CD4-positive, alpha-beta T cell treated with Interferon gamma for 1 hour (primary cell): ENCODE measurements around the gene PPARGC1A.

Experiments used
- DNase-seq: peaks from one replicate; pipeline ENCODE4 v3.0.0-alpha.2; 2020

The PPARGC1A gene

DNA sequence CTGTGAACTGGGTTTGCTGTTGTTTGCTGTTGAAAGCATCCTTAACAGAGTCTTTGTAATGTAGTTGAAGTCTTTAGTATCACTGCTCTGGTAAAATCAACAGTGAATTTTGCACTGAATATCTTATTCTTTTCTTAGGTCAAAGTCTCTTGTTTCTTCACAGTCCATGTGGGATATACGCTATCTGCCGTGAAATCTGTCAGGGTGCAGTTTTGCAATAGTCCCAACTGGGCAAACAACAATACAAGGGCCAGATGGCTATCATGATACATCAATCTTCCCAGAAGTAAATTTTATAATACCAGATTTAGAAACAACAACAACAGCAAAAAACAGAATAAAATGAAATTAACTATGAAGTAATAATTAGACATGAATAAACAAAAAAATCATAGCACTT is 123.5 kb downstream of the PPARGC1A start:
- DNase-seq, result no peak

DNA sequence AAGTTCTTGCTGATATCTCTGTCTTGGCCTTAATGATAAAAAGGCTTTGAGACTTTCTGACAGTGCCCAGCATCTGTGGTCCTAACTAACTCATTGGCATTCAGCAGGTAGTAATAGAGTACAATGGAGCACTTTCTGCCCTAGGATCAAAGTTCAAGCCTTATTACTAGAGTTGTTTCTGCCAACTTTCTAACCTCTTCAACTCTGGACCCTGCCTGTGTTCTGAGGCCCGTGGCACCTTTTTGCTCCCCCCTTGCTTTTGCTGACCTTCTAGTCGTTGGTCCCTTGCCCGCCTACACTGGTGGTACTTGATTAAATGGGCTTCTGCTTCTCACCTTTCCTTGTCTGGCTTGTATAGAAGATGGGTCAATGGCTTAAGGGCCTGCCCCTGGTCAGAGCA is 126.3 kb downstream of the PPARGC1A start:
- DNase-seq, result no peak

DNA sequence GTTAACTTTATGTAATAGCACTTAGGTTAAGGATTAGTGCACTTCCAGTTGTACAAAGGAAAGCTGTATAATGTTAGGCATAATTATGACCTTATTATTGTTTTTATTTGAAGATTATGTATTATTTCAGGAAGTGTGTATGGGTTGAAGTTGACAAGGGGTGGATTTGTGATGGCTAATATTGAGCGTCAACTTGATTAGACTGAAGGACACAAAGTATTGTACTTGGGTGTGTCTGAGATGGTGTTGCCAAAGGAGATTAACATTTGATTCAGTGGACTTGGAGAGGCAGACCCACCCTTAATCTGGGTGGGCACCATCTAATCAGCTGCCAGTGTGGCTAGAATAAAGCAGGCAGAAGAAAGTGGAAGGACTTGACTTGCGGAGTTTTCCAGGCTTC is 127.3 kb downstream of the PPARGC1A start:
- DNase-seq, result no peak

DNA sequence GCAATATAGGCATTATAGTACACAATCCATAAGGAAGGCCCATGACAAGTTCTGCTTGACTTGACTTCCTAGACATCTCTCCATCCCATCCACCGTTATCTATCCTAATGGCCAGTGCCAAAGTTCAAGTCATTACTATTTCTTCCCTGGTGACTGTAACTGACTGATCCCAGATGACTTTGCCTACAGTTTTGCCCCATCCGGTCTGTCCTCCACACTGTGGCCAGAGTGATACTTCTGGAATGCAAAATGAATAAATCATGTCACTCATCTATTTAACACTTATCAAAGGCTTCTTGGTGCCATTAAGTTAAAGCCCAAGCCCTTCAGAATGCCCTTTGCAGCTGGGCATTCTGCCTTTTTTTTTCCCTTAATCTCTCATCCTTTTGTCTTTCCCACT is 130.8 kb downstream of the PPARGC1A start:
- no peak for DNase-seq

DNA sequence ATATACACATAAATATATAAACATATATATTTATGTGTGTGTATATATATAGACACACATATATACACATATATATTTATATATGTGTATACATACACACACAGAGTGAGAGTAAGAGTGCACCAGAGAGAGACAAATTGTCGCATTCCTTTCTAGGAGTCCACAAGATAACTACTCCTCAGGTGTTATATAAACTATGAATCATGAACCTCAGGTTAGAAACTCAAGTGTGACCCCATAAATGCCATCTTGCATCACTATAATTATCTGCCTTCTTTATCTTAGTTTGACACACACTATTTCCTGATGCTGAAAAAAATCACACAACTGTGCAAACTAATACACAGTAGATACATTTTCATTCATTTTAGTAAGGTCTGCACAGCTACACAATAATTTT is 135.2 kb downstream of the PPARGC1A start:
- no peak for DNase-seq

DNA sequence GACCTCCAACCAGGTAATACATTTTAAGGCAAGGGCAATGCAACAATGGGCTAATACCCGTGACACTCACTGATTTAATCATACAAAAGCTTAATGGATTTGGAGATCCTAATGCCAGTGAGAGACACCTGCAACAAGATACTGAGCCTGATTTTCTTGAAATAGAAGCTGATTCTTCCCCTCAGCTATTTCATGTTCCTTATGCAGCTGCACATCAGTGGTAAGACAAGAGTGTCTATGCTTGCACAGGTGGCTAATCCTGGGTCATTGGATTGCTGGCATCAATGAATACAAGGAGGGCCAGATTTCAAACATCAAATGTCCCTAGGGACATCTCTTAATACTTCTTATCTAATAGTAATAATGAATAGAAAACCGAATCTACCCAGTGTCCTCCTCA is 139.7 kb downstream of the PPARGC1A start:
- DNase-seq, result no peak

DNA sequence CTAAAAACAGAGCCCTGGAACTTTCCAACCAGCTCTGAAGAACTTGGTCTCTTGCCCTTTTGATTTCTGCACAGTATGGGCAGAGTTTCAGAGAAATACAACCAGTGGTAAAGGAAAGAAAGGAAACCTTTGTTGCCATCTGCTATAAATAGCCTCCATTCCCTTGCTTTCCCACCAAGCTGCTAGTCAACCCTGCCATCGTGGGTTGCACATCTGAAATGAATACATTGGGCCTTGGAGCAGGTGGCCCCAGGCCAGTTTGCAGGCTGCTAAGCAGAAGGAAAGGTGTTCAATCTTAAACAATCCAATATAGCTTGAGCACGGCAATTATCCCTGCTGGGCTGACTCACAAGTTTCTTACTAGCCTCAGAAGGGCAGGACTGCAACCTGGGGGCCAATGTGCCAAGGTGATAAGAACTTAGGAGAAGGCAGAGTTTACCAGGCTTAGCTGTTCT is 142.5 kb downstream of the PPARGC1A start:
- no peak for DNase-seq

DNA sequence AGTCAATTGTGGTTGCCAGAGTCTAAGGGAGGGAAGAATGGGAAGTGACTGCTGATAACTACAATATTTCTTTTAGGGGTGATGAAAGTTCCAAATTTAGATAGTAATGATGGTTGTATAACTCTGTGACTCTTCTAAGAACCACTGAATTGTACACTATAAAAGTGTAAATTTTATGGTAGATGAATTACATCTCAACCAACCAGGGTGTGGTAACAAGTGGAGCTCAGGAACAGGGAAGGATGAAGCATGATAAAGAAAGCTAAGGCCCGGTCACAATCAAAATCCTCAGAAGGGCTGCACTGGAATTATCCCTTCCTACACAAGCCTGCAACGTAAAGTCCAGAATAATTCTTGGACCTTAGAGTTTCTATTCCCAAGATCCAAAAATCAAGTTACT is 143.2 kb downstream of the PPARGC1A start:
- DNase-seq, result no peak

DNA sequence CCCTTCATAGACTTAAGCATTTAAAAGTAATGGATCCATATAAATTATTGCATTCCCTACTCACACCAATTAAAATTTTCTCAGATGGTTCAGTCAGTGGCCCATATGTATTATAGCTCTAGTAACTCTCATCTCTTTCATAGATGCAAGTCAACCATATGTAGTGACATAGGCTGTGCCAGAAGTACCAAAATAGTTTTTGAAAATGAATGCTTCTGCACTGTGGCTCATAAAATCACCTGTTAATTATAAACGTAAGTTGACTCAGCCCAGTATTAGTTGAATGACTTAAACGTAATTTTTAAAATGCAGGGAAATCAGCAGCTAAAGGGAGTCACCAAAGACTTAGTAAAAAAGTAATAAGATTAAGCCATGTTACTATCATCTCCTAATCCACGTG is 143.8 kb downstream of the PPARGC1A start:
- no peak for DNase-seq

DNA sequence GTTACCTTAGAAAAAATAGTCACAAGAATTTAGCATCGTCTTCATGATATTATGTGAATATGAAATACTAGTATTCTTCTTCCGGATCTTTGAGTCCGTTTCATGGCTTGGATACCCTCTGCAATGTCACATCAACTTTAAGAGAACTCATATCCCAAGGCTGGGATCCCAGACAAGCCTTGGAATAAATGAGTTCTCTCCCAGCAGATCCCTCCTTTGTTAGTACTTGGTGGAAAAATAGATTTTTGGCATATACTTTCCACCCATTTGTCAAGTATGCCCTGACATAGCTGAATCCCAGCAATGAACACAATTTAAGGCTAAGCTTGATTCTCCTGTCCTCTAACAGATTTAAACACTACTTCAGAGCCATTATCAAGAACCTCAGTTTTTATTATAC is 144.5 kb downstream of the PPARGC1A start:
- no peak for DNase-seq
